HepG2 (cell line): ENCODE results near the gene TPD52L2. TPM values are rescaled to one million over a fixed set of nuclear protein-coding genes. Genes with fewer than 3 reads are reported as not detected.
A peak's percentile ranks its signal among the peaks of the same experiment; 100 is the strongest.

ENCODE experiments used
- ELF3 ChIP-seq: IDR thresholded peaks from 2 replicates; pipeline ENCODE4 v1.6.1; 2016; ENCODE audit warnings: missing genetic modification reagents, missing compliant biosample characterization
- HIC2 ChIP-seq: sonication (generic); formaldehyde crosslinking; IDR thresholded peaks from 2 replicates; pipeline ENCODE4 v1.9.0; 2022; ENCODE audit warnings: low read depth, missing genetic modification reagents
- IRF1 ChIP-seq: sonication (generic); formaldehyde crosslinking; IDR thresholded peaks from 2 replicates; pipeline ENCODE4 v1.4.0; 2020; ENCODE audit warnings: low read depth, mild to moderate bottlenecking, missing genetic modification reagents
- MXD1 ChIP-seq: sonication (generic); formaldehyde crosslinking; IDR thresholded peaks from 2 replicates; pipeline ENCODE4 v1.4.0; 2020; ENCODE audit warnings: mild to moderate bottlenecking, missing genetic modification reagents
- MXD3 ChIP-seq: IDR thresholded peaks from 2 replicates; pipeline ENCODE4 v1.6.1; 2016; ENCODE audit warnings: mild to moderate bottlenecking, missing biosample characterization, missing genetic modification reagents
- ONECUT2 ChIP-seq: sonication (generic); formaldehyde crosslinking; IDR thresholded peaks from 2 replicates; pipeline ENCODE4 v1.4.0; 2020; ENCODE audit warnings: missing genetic modification reagents
- PATZ1 ChIP-seq: sonication (generic); formaldehyde crosslinking; IDR thresholded peaks from 2 replicates; pipeline ENCODE4 v1.4.0; 2020; ENCODE audit warnings: missing genetic modification reagents
- PRDM10 ChIP-seq: sonication (generic); formaldehyde crosslinking; IDR thresholded peaks from 2 replicates; pipeline ENCODE4 v1.4.0; 2020; ENCODE audit warnings: low read depth, missing genetic modification reagents
- THAP8 ChIP-seq: sonication (generic); formaldehyde crosslinking; IDR thresholded peaks from 2 replicates; pipeline ENCODE4 v1.5.1; 2020; ENCODE audit warnings: missing genetic modification reagents, mild to moderate bottlenecking, borderline replicate concordance
- ZBTB37 ChIP-seq: sonication (generic); formaldehyde crosslinking; IDR thresholded peaks from 2 replicates; pipeline ENCODE4 v1.4.0; 2020; ENCODE audit warnings: mild to moderate bottlenecking, missing genetic modification reagents
- ZMAT5 ChIP-seq: sonication (generic); formaldehyde crosslinking; IDR thresholded peaks from 2 replicates; pipeline ENCODE4 v1.5.0; 2020; ENCODE audit warnings: mild to moderate bottlenecking, low read depth, missing genetic modification reagents, borderline replicate concordance
- ZNF224 ChIP-seq: sonication (generic); formaldehyde crosslinking; IDR thresholded peaks from 2 replicates; pipeline ENCODE4 v1.5.0; 2020; ENCODE audit warnings: mild to moderate bottlenecking, missing genetic modification reagents
- ZSCAN22 ChIP-seq: sonication (generic); formaldehyde crosslinking; IDR thresholded peaks from 2 replicates; pipeline ENCODE4 v1.4.0; 2020; ENCODE audit warnings: mild to moderate bottlenecking, missing genetic modification reagents
- polyA plus RNA-seq, 8 experiments: library from polyadenylated mRNA; depleted of rRNA in 3 of 8; stranded (reverse) in 7 of 8; unstranded in 1 of 8; fragments of >200 nt; fragmentation: Illumina TruSeq in 4 of 8; extraction: Trizol in 4 of 8; gene quantifications; 2 replicates each; pipeline versions ENCODE4 v1.2.1 to v1.2.3, GENCODE V29; 2011 to 2016; ENCODE audit warnings: low read depth in 4 of 8, missing spikeins in 1 of 8, mixed read lengths in 1 of 8; ENCODE audit not compliant: insufficient read depth in 1 of 8
- total RNA-seq, 5 experiments: library from RNA; depleted of rRNA; stranded (reverse); fragments of >200 nt; fragmentation: Illumina TruSeq; extraction: Trizol; gene quantifications; 2 replicates each; pipeline ENCODE4 v1.2.3, GENCODE V29; 2016; ENCODE audit warnings: low read depth in 1 of 5

TPD52L2 gene
- total and polyA plus RNA-seq, 2 of the 13 experiments (the other 11 are each of a cell fraction or from before 2014, with no cell fraction given), result 156 to 184 TPM

GRCh38 chr20:63863021-63863797 lies 1.9 kb upstream of the TPD52L2 start (continued):
- TF ChIP-seq IRF1 (CRISPR knock-in tag), result no peak
- no peak for TF ChIP-seq ZNF224 (CRISPR knock-in tag)
- TF ChIP-seq ONECUT2 (CRISPR knock-in tag), result no peak
- TF ChIP-seq MXD1 (CRISPR knock-in tag), result no peak
- no peak; the same call in 1 of the 2 replicates for TF ChIP-seq PATZ1 (CRISPR knock-in tag)
- TF ChIP-seq ZBTB37 (CRISPR knock-in tag), result no peak; the same call in 1 of the 2 replicates
- no peak for TF ChIP-seq ZMAT5 (CRISPR knock-in tag)
- no peak for TF ChIP-seq ELF3 (CRISPR knock-in tag)
- TF ChIP-seq PRDM10 (CRISPR knock-in tag), result no peak
- TF ChIP-seq HIC2, result no peak; the same call in 1 of the 2 replicates
- no peak for TF ChIP-seq ZSCAN22 (CRISPR knock-in tag)
- TF ChIP-seq MXD3 (CRISPR knock-in tag), result peak; percentile 0
- no peak for TF ChIP-seq THAP8 (CRISPR knock-in tag)
